ENCODE measurements around the gene ELMO1. TPM values are rescaled to one million over a fixed set of nuclear protein-coding genes. Genes with fewer than 3 reads are reported as not detected.
"Not testable (repeated sequence)": the region's sequence is repeated elsewhere in the genome, so short reads cannot be mapped to it uniquely, and the experiment has no call there.

Gene ELMO1
- total RNA-seq, 2 experiments from 2014 or later: 68.0 to 74.4 TPM

- Mint-ChIP-seq H3K9me3 (peaks cover 16% of the 10 kb centered on the region), H3K36me3 (peaks cover 56% of the 10 kb centered on the region), H3K4me3 (no peak overlapping the region), H3K27me3 (no peaks in the 10 kb centered on the region), H3K4me1 (no peaks in the 10 kb centered on the region), H3K27ac (no peak overlapping the region)
- DNase-seq: no peak
Measured at GRCh38 chr7:37145682-37146081, 303.0 kb downstream of the ELMO1 start.

DNA sequence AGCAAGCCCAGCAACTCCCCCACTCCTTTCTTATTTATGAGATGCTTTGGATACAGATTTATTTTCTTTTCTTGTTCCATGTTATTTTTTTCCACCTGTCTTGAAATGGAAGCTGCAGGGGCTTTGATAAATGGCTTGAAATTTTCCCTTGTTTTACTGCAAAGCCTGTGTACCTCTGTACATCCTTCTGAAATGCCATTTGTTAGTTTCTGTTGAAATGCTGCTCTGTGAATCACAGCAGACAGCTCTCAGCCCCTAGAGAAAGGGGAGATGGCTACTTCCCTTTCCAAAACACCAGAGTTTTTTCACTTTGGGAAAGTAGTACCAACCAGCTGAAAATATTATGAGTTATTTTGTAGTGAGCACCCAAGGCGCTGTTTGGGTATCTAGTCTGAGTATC lies 304.2 kb downstream of the ELMO1 start:
- Mint-ChIP-seq H3K4me3 (no peak overlapping the region), H3K9me3 (peaks cover 27% of the 10 kb centered on the region), H3K4me1 (no peaks in the 10 kb centered on the region), H3K27ac (no peak overlapping the region), H3K36me3 (peaks cover 59% of the 10 kb centered on the region), H3K27me3 (no peaks in the 10 kb centered on the region)
- DNase-seq: no peak

- Mint-ChIP-seq H3K9me3 (peaks cover 36% of the 10 kb centered on the region), H3K4me1 (no peaks in the 10 kb centered on the region), H3K36me3 (peaks cover 68% of the 10 kb centered on the region), H3K4me3 (no peak overlapping the region), H3K27ac (no peak overlapping the region), H3K27me3 (no peaks in the 10 kb centered on the region)
- DNase-seq: no peak
Measured at GRCh38 chr7:37142958-37143357, 305.7 kb downstream of the ELMO1 start.

DNA sequence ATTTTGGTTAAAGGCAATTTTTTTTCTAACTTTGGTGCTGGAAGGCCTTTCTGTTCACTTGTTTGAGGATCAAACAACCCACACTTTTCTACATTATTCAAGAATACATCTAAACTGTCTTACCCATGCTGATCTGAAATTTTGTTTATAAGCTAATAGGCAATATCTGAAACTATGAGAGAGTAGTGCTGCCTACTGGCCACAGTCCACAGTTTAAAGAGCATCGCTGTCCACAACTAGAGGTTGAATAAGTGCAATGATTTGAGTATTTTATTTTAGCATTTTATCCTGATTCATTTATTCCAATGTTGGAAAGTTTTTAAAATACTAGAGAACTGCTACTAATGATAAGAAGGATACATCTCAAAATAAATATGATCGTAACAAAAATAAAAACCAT lies 306.9 kb downstream of the ELMO1 start:
- Mint-ChIP-seq H3K4me3 (no peak overlapping the region), H3K9me3 (peaks cover 35% of the 10 kb centered on the region), H3K27ac (no peak overlapping the region), H3K27me3 (no peaks in the 10 kb centered on the region), H3K4me1 (no peaks in the 10 kb centered on the region), H3K36me3 (peaks cover 68% of the 10 kb centered on the region)
- DNase-seq: no peak

- H3K4me3 Mint-ChIP-seq, H3K27ac Mint-ChIP-seq, H3K4me1 Mint-ChIP-seq, DNase-seq, H3K27me3 Mint-ChIP-seq: not testable (repeated sequence)
- H3K36me3 Mint-ChIP-seq: peaks cover 76% of the 10 kb centered on the region
- H3K9me3 Mint-ChIP-seq: peaks cover 10% of the 10 kb centered on the region
Measured at GRCh38 chr7:37133902-37134301, 314.8 kb downstream of the ELMO1 start.

DNA sequence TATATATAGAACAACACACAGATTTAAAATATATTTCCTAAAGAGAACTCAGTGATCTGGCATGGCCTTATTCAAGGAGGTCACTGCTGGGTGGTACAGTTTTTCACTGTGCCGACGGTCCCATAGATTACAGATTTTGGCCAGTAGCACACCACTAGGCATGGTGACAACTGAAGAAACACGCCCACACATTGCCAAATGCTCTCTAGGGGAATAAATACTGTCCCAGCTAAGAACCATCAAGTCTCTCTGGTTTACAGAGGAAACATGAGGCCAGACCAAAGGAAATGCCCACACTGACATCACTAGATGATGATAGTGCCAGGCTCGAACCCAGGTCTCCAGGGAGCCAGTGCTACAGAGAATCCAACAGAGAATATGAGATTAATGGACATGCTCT lies 316.8 kb downstream of the ELMO1 start:
- no peak for DNase-seq
- Mint-ChIP-seq H3K27me3 (no peaks in the 10 kb centered on the region), H3K4me1 (no peaks in the 10 kb centered on the region), H3K4me3 (no peak overlapping the region), H3K27ac (no peak overlapping the region), H3K36me3 (peaks cover 81% of the 10 kb centered on the region), H3K9me3 (peaks cover 6% of the 10 kb centered on the region)

DNA sequence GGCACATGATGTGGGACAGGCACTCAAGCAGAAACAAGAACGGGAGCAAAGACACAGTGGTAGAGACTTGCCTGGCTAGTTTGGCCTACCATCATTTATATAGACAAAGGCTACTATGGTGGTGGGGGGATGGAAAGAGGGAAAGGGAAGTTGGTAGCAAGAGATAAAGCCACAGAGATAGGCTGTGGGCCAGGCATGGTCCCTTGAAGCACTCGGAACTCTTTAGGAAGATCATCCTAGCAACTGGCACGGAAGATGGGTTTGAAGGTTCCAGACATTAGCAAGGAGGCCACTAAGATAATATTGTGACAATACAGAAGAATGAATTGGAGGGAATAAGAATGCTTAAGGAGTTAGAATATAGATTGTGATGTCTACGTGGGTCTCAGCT lies 319.6 kb downstream of the ELMO1 start:
- Mint-ChIP-seq H3K27me3 (no peaks in the 10 kb centered on the region), H3K36me3 (peaks cover 77% of the 10 kb centered on the region), H3K4me3 (no peak overlapping the region), H3K4me1 (no peaks in the 10 kb centered on the region), H3K9me3 (peaks cover 9% of the 10 kb centered on the region), H3K27ac (no peak overlapping the region)
- DNase-seq: no peak

DNA sequence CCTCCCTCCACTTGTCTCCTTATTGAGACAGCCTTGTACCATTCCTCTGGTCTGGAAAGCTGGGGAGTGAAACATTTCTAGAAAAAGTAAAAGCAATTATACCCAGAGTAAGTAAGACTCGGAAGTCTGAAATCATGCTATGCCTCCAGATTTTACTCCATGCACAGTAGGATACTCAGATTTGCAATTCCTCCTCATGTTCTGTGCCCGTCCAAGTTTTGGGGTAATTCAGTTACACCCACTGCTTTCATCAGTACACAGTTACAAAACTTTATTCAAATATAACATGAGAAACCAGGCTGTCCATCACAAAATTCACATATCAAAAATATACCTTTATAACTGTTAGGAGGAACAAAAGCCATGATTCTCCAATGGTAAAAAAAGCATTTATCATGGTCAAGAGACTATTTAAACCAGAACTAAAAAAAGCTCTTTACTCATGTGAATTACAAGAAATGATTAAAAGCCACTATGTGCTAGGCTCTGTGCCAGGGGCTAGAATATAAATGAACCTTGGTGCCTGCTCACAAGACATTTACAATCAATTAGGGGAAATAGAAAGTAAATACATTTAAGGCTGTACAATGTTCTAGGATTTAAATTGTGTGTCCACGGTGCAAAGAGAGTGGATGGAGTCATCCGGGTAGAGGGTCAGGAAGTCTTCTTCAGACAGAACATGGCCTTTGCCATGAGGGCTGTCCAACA lies 320.2 kb downstream of the ELMO1 start:
- H3K27me3 Mint-ChIP-seq: no peaks in the 10 kb centered on the region
- H3K4me1 Mint-ChIP-seq: no peaks in the 10 kb centered on the region
- peaks cover 76% of the 10 kb centered on the region for H3K36me3 Mint-ChIP-seq
- H3K4me3 Mint-ChIP-seq: no peak overlapping the region
- H3K27ac Mint-ChIP-seq: no peak overlapping the region
- peaks cover 10% of the 10 kb centered on the region for H3K9me3 Mint-ChIP-seq
- no peak for DNase-seq

DNA sequence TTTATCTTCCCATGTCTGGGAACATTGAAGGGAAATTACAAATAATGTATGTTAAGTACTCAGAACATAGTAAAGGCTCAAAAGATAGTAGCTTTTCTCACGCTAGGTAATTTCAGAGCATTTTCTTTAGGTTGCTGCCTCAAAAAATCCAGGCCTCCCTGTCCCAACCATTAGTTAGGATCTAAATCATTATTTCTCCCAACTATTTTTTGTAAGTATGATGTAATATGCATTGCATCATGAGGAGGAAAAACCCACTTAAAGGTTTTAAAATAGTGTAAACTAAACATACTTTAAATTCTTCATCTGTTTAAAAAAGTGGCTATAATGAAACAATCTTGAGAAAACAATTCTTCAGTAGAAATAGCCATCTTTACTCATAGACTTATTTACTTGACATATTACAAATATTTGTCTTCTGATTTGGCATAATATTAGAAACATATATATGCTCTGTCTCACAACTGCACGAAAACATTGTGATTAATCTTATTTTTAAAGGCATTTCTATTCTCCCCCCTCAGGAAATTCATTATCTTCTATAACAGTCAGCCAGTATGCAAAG lies 329.3 kb downstream of the ELMO1 start:
- no peak for DNase-seq
- H3K36me3 Mint-ChIP-seq: peaks cover 45% of the 10 kb centered on the region
- peaks cover 42% of the 10 kb centered on the region for H3K4me1 Mint-ChIP-seq
- H3K27ac Mint-ChIP-seq: no peak overlapping the region
- peaks cover 14% of the 10 kb centered on the region for H3K9me3 Mint-ChIP-seq
- H3K27me3 Mint-ChIP-seq: no peaks in the 10 kb centered on the region
- no peak overlapping the region for H3K4me3 Mint-ChIP-seq

DNA sequence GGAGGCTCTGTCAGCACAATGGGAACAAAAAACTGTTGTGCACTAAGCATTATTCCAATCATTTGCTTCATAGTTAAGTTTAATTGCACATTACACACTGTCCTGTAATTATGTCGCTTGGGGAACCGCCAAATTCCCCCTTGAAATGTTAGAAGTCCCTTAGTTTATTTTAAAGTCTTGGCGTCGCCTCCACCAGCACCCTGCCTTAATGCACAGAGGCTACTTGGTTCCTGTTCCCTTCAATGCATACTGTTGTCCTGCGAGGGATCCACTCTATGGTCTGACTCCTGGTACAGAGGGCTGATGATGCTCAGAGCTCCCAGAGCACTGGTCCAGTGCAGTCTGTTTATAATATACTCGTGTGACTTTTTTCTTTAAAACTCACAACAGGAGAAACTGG lies 330.7 kb downstream of the ELMO1 start:
- Mint-ChIP-seq H3K9me3 (peaks cover 8% of the 10 kb centered on the region), H3K27me3 (no peaks in the 10 kb centered on the region), H3K4me3 (no peak overlapping the region), H3K27ac (no peak overlapping the region), H3K36me3 (peaks cover 46% of the 10 kb centered on the region), H3K4me1 (peaks cover 51% of the 10 kb centered on the region)
- DNase-seq: no peak

- no peak overlapping the region for H3K4me3 Mint-ChIP-seq
- H3K36me3 Mint-ChIP-seq: peaks cover 43% of the 10 kb centered on the region
- no peaks in the 10 kb centered on the region for H3K27me3 Mint-ChIP-seq
- DNase-seq: no peak
- H3K4me1 Mint-ChIP-seq: peaks cover 46% of the 10 kb centered on the region
- H3K27ac Mint-ChIP-seq: no peak overlapping the region
- peaks cover 4% of the 10 kb centered on the region for H3K9me3 Mint-ChIP-seq
Measured at GRCh38 chr7:37117292-37117691, 331.4 kb downstream of the ELMO1 start.

DNA sequence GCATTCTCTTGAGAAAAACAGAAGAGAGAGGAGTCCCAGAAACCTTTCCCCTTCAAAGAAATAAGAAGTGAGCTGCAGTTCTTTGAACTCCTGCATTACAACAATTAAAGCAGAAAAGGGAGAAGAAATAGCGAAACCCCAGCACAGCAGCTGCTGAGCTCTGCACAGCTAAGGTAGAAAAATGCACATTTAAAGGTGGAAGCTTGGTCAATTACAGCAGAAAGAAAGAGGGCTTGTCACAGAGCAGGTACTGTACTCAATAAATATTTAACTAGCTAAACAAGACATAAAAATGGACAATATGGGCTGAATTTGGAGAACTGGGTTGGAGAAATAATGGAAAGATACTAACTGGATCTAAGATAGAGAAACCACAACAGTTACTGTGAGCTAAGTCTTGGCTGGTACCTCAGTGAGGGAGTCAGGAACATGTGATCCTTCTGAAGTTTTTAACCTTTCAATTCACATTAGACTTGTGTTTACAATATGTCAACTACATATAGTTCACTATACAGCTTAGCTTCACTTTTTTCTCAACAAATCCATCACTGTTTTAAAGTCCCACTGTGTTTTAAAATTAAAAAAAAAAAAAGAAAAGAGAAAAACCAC lies 332.5 kb downstream of the ELMO1 start:
- H3K27me3 Mint-ChIP-seq: no peaks in the 10 kb centered on the region
- peaks cover 43% of the 10 kb centered on the region for H3K4me1 Mint-ChIP-seq
- no peak overlapping the region for H3K4me3 Mint-ChIP-seq
- peaks cover 41% of the 10 kb centered on the region for H3K36me3 Mint-ChIP-seq
- no peak overlapping the region for H3K27ac Mint-ChIP-seq
- H3K9me3 Mint-ChIP-seq: no peaks in the 10 kb centered on the region
- DNase-seq: no peak

DNA sequence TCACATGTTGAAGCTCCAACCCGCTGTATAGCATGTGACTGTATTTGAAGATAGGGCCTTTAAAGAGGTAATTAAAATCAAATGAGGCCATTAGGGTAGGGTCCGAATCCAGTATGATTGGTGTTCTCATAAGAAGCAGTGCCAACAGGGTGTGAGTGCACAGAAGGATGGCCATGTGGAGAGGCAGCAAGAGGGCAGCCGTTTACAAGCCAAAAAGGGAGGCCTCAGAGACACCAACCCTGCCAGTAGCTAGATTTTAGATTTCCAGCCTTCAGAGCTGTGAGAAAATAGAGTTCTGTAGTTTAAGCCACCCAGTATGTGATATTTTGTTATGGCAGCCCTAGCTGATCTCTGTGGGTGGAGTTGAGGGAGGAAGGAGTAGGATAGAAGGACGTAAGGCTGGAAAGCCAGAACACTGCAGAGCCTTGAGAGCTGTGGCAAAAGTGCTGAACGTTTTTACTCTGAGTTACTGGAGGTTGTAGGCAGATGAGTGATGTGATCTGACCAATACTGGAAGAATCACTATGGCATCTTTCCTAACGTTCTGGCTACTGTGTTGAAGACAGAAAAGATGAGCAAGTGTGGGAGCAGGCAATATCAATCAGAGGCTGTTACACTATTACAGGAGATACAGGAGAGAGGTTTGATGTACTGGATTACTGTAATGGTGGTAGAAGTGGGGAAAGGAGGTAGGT lies 334.9 kb downstream of the ELMO1 start:
- no peak overlapping the region for H3K4me3 Mint-ChIP-seq
- no peak overlapping the region for H3K27ac Mint-ChIP-seq
- H3K4me1 Mint-ChIP-seq: peaks cover 50% of the 10 kb centered on the region
- no peaks in the 10 kb centered on the region for H3K9me3 Mint-ChIP-seq
- no peak for DNase-seq
- peaks cover 44% of the 10 kb centered on the region for H3K36me3 Mint-ChIP-seq
- no peaks in the 10 kb centered on the region for H3K27me3 Mint-ChIP-seq

- peaks cover 51% of the 10 kb centered on the region for H3K4me1 Mint-ChIP-seq
- no peaks in the 10 kb centered on the region for H3K9me3 Mint-ChIP-seq
Measured at GRCh38 chr7:37112876-37113275, 335.8 kb downstream of the ELMO1 start.

GRCh38 chr7:37112218-37112617 lies 336.4 kb downstream of the ELMO1 start:
- Mint-ChIP-seq H3K4me1 (peaks cover 49% of the 10 kb centered on the region), H3K27me3 (no peaks in the 10 kb centered on the region), H3K27ac (no peak overlapping the region), H3K36me3 (peaks cover 47% of the 10 kb centered on the region), H3K9me3 (no peaks in the 10 kb centered on the region), H3K4me3 (no peak overlapping the region)
- no peak for DNase-seq

More at GRCh38 chr7:37112876-37113275, 335.8 kb downstream of the ELMO1 start:
- Mint-ChIP-seq H3K36me3 (peaks cover 42% of the 10 kb centered on the region), H3K27ac (no peak overlapping the region), H3K27me3 (no peaks in the 10 kb centered on the region), H3K4me3 (no peak overlapping the region)
- no peak for DNase-seq
